SK-N-MC (cell line): Measurements from ENCODE around the gene NOSTRIN.

Experiments used
- EZH2 ChIP-seq: fragments of 200-600 bp; sonication (generic); IDR thresholded peaks from one replicate; pipeline ENCODE4 v1.6.1; 2017; ENCODE audit warnings: antibody characterized with exemption
- POLR2AphosphoS5 ChIP-seq: IDR thresholded peaks from 2 replicates; pipeline ENCODE4 v1.6.1; 2012; ENCODE audit warnings: mild to moderate bottlenecking, low read depth, low read length, borderline replicate concordance

DNA sequence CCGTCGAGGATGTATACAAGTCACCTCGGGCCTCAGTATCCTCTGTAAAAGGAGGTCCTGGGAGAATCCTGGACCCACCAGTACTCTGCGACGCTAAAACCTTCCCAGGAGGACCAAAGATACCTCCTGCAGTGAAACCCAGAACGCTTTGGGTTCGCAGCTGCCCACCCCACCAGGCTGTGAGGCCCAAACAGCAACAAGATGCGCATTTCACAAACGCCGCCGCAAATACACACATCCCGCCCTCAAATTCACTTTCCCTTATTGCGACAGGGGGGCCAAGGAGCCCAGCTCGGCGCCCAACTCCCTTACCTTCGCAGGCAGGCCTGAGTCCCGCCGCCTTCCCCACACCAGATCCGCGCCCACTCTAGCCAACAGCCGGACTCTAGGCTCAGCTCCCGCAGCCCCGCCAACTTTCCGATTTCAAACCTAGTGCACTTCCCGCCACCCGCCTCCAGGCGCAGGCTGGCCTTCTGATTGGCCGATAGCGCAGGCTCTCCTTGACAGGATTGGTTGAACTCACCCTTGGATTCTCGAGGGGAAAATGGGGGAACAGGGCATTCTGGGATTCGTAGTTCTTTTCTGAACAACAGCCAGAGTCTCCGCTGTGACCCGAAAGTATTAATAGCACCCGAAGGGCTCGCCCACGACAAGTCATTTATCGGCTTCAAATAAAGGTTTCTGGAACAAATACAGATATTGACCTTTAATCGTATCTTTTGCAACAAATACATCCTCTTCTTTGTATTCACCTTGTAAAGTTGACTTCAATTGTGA, 87.8 kb downstream of the NOSTRIN start, which contains the start of gene SPC25:
- no peak for TF ChIP-seq EZH2
- peak; percentile 78 for TF ChIP-seq POLR2AphosphoS5
